WTC11 (cell line): ENCODE measurements around the gene RNF167. TPM values are rescaled to one million over a fixed set of nuclear protein-coding genes. Genes with fewer than 3 reads are reported as not detected.

Source experiments
- AFF4 ChIP-seq: sonication (generic); formaldehyde crosslinking; IDR thresholded peaks from 2 replicates; pipeline ENCODE4 v1.8.1; 2023; ENCODE audit warnings: mild to moderate bottlenecking, missing genetic modification reagents, borderline replicate concordance
- ARID4B ChIP-seq: sonication (generic); formaldehyde crosslinking; IDR thresholded peaks from 2 replicates; pipeline ENCODE4 v1.8.0; 2023; ENCODE audit warnings: missing genetic modification reagents, mild to moderate bottlenecking, borderline replicate concordance
- CREM ChIP-seq: sonication (generic); formaldehyde crosslinking; IDR thresholded peaks from 2 replicates; pipeline ENCODE4 v1.8.1; 2022; ENCODE audit warnings: mild to moderate bottlenecking, missing genetic modification reagents, moderate library complexity
- ETV6 ChIP-seq: sonication (generic); formaldehyde crosslinking; IDR thresholded peaks from 2 replicates; pipeline ENCODE4 v1.8.1; 2022; ENCODE audit warnings: mild to moderate bottlenecking, missing genetic modification reagents
- FOXP4 ChIP-seq: sonication (generic); formaldehyde crosslinking; IDR thresholded peaks from 2 replicates; pipeline ENCODE4 v1.8.0; 2022; ENCODE audit warnings: mild to moderate bottlenecking, missing genetic modification reagents
- MAX ChIP-seq: sonication (generic); formaldehyde crosslinking; IDR thresholded peaks from 2 replicates; pipeline ENCODE4 v1.8.0; 2022; ENCODE audit warnings: mild to moderate bottlenecking, missing genetic modification reagents
- MLX ChIP-seq: sonication (generic); formaldehyde crosslinking; IDR thresholded peaks from 2 replicates; pipeline ENCODE4 v1.8.1; 2023; ENCODE audit warnings: mild to moderate bottlenecking, missing genetic modification reagents, moderate library complexity
- NFATC4 ChIP-seq: fragments of 250-450 bp; sonication (Bioruptor Pico); IDR thresholded peaks from 2 replicates; pipeline ENCODE4 v1.9.0; 2021; ENCODE audit warnings: mild to moderate bottlenecking
- NR2C2 ChIP-seq: sonication (generic); formaldehyde crosslinking; IDR thresholded peaks from 2 replicates; pipeline ENCODE4 v1.8.0; 2022; ENCODE audit warnings: mild to moderate bottlenecking, missing genetic modification reagents
- PREB ChIP-seq: sonication (generic); formaldehyde crosslinking; IDR thresholded peaks from 2 replicates; pipeline ENCODE4 v1.8.1; 2022; ENCODE audit warnings: mild to moderate bottlenecking, missing genetic modification reagents, moderate library complexity, borderline replicate concordance
- STAT6 ChIP-seq: sonication (generic); formaldehyde crosslinking; conservative IDR thresholded peaks from 2 replicates; pipeline ENCODE4 v1.8.1; 2023; ENCODE audit warnings: mild to moderate bottlenecking, low read depth, missing genetic modification reagents, moderate library complexity
- TEAD1 ChIP-seq: sonication (generic); formaldehyde crosslinking; IDR thresholded peaks from 2 replicates; pipeline ENCODE4 v1.8.0; 2022; ENCODE audit warnings: mild to moderate bottlenecking, missing genetic modification reagents
- ZNF121 ChIP-seq: sonication (generic); formaldehyde crosslinking; IDR thresholded peaks from 2 replicates; pipeline ENCODE4 v1.8.0; 2023; ENCODE audit warnings: missing genetic modification reagents
- ZNF138 ChIP-seq: sonication (generic); formaldehyde crosslinking; conservative IDR thresholded peaks from 2 replicates; pipeline ENCODE4 v1.8.1; 2022; ENCODE audit warnings: mild to moderate bottlenecking, moderate library complexity, missing genetic modification reagents
- ZNF219 ChIP-seq: sonication (generic); formaldehyde crosslinking; IDR thresholded peaks from 2 replicates; pipeline ENCODE4 v1.8.0; 2023; ENCODE audit warnings: missing genetic modification reagents, mild to moderate bottlenecking, borderline replicate concordance
- ZNF263 ChIP-seq: sonication (generic); formaldehyde crosslinking; IDR thresholded peaks from 2 replicates; pipeline ENCODE4 v1.8.1; 2022; ENCODE audit warnings: low read depth, mild to moderate bottlenecking, moderate library complexity, missing genetic modification reagents
- ZNF281 ChIP-seq: sonication (generic); formaldehyde crosslinking; IDR thresholded peaks from 2 replicates; pipeline ENCODE4 v1.8.0; 2023; ENCODE audit warnings: mild to moderate bottlenecking, missing genetic modification reagents
- ZNF416 ChIP-seq: fragments of 250-450 bp; sonication (Bioruptor Pico); IDR thresholded peaks from 2 replicates; pipeline ENCODE4 v1.9.0; 2021; ENCODE audit warnings: mild to moderate bottlenecking, inconsistent platforms
- total RNA-seq: library from RNA; stranded (reverse); gene quantifications from 3 replicates; pipeline ENCODE4 v1.2.3, GENCODE V29; 2021

Gene RNF167
- total RNA-seq, 1 experiment from 2014 or later = 143 TPM

GRCh38 chr17:4967539-4968485 is 27.7 kb downstream of the RNF167 start, which contains the start of gene SPAG7 (continued):
- peak; percentile 45; the same call in 1 of the 2 replicates for TF ChIP-seq MAX (CRISPR knock-in tag)
- no peak for TF ChIP-seq ZNF138
- peak; percentile 34 for TF ChIP-seq ETV6
- TF ChIP-seq MLX (CRISPR knock-in tag) = no peak
- TF ChIP-seq PREB (CRISPR knock-in tag) = 0 out of 2 replicates have a peak, but pooled peaks have one; percentile 22
- peak; percentile 81 for TF ChIP-seq TEAD1 (CRISPR knock-in tag)
- peak; percentile 65; the same call in 1 of the 2 replicates for TF ChIP-seq ARID4B
- TF ChIP-seq ZNF416 (CRISPR knock-in tag) = no peak
- no peak for TF ChIP-seq NFATC4 (CRISPR knock-in tag)
- TF ChIP-seq ZNF263 (CRISPR knock-in tag) = no peak
- TF ChIP-seq FOXP4 (CRISPR knock-in tag) = peak; percentile 89
- no peak for TF ChIP-seq STAT6 (CRISPR knock-in tag)
- TF ChIP-seq ZNF121 (CRISPR knock-in tag) = peak; percentile 68; the same call in 1 of the 2 replicates
- TF ChIP-seq ZNF219 (CRISPR knock-in tag) = peak; percentile 40; the same call in 1 of the 2 replicates
- peak; percentile 66 for TF ChIP-seq ZNF281 (CRISPR knock-in tag)
- TF ChIP-seq AFF4 = no peak
- TF ChIP-seq NR2C2 (CRISPR knock-in tag) = 0 out of 2 replicates have a peak, but pooled peaks have one; percentile 28
- peak; percentile 40; the same call in 1 of the 2 replicates for TF ChIP-seq CREM (CRISPR knock-in tag)
